ENCODE data around the gene MPRIP. TPM values are rescaled to one million over a fixed set of nuclear protein-coding genes. Genes with fewer than 3 reads are reported as not detected.
A peak's percentile ranks its signal among the peaks of the same experiment; 100 is the strongest.

The MPRIP gene
- total RNA-seq, 1 experiment from 2014 or later: 132 TPM

DNA sequence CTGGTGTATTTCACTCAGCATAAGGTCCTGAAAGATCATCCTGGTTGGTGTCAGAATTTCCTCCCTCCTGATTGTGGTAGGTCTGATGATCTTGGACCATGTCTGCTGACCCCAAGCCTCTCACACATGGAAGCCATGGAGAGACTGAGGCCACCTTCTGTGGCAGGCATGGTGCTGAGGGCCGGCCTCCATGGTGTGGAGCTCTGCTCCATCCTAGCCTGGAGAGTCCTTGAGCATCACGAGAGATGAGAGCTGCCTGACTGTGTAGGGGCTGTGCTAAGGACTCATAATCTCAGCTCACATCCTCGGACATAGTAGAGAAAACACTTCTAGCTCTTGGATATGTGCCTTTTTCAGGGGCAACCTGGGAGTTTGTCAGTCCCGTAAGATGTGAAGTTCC, 40.6 kb downstream of the MPRIP start:
- Histone ChIP-seq H3T11ph (ENCODE audit: low read length) (no peak overlapping the region), H2AK5ac (ENCODE audit: insufficient read length, low read length) (no peak overlapping the region), H2BK5ac (ENCODE audit: insufficient read length, low read length) (no peak overlapping the region), H3K27me3 (ENCODE audit: insufficient read depth, low read length) (no peaks in the 10 kb centered on the region), H2BK120ac (ENCODE audit: low read depth, low read length, poor library complexity, severe bottlenecking) (no peak overlapping the region), H3K56ac (ENCODE audit: insufficient read length, low read depth, low read length) (no peak overlapping the region), H3K9me3 (ENCODE audit: control insufficient read depth, low read depth, low read length) (no peaks in the 10 kb centered on the region), H3K14ac (ENCODE audit: insufficient read depth, low read length) (no peak overlapping the region), H4K91ac (ENCODE audit: insufficient read length, low read depth, low read length) (no peak overlapping the region), H3K27ac (ENCODE audit: insufficient read length, low read depth, low read length) (no peak overlapping the region), H3K23me2 (ENCODE audit: insufficient read length, low read depth, low read length, poor library complexity, severe bottlenecking) (no peaks in the 10 kb centered on the region), H4K5ac (ENCODE audit: insufficient read length, low read depth, low read length) (no peak overlapping the region), H2BK15ac (ENCODE audit: low read depth, low read length) (no peak overlapping the region), H3K4ac (ENCODE audit: low read depth, low read length) (no peak overlapping the region), H3K79me2 (ENCODE audit: insufficient read depth, low read length) (no peaks in the 10 kb centered on the region), H3K9ac (ENCODE audit: extremely low read depth, insufficient read length, low read length) (no peak overlapping the region), H2AFZ (ENCODE audit: low read length) (no peak overlapping the region), H3K79me1 (ENCODE audit: insufficient read depth, low read depth, low read length, poor library complexity, severe bottlenecking) (peaks cover 3% of the 10 kb centered on the region), H3K23ac (ENCODE audit: insufficient read length, low read depth, low read length) (no peak overlapping the region), H3K18ac (ENCODE audit: insufficient read length, low read depth, low read length) (no peak overlapping the region), H3K4me2 (ENCODE audit: insufficient read depth, insufficient read length, low read length) (no peak overlapping the region), H3K4me1 (ENCODE audit: insufficient read depth, low read length) (no peaks in the 10 kb centered on the region), H2BK20ac (ENCODE audit: low read depth, low read length, poor library complexity, severe bottlenecking) (no peak overlapping the region), H2BK12ac (ENCODE audit: insufficient read length, low read depth, low read length) (no peak overlapping the region), H4K8ac (replicated peaks; ENCODE audit: insufficient read length, low read depth, low read length) (no peak overlapping the region), H4K20me1 (ENCODE audit: control insufficient read depth, insufficient read depth, insufficient read length) (no peaks in the 10 kb centered on the region)
- no peak for DNase-seq
- H3K4me1 Mint-ChIP-seq: peaks cover 4 to 10% of the 10 kb centered on the region in 2 experiments
- WGBS (ENCODE audit: extremely low coverage, insufficient read length, low lambda C conversion rate): no CpG with 5 or more reads among the region's 4 CpGs
- H3K27ac Mint-ChIP-seq: peak overlapping the region in 2 of 3 experiments; percentile 14 to 63; a peak in 3 of 7 replicates
- TF ChIP-seq, protein P1, sequence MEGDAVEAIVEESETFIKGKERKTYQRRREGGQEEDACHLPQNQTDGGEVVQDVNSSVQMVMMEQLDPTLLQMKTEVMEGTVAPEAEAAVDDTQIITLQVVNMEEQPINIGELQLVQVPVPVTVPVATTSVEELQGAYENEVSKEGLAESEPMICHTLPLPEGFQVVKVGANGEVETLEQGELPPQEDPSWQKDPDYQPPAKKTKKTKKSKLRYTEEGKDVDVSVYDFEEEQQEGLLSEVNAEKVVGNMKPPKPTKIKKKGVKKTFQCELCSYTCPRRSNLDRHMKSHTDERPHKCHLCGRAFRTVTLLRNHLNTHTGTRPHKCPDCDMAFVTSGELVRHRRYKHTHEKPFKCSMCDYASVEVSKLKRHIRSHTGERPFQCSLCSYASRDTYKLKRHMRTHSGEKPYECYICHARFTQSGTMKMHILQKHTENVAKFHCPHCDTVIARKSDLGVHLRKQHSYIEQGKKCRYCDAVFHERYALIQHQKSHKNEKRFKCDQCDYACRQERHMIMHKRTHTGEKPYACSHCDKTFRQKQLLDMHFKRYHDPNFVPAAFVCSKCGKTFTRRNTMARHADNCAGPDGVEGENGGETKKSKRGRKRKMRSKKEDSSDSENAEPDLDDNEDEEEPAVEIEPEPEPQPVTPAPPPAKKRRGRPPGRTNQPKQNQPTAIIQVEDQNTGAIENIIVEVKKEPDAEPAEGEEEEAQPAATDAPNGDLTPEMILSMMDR (conservative IDR thresholded peaks at IDR 0.05): no peak
- H3K4me3 Mint-ChIP-seq: no peak overlapping the region
- H3K27me3 Mint-ChIP-seq (ENCODE audit: low read depth): no peaks in the 10 kb centered on the region
- H3K36me3 Mint-ChIP-seq (ENCODE audit: insufficient read depth in 1 of 3, low read depth in 3 of 3): peaks cover 3 to 31% (median 8%) of the 10 kb centered on the region in 3 experiments; a peak in 6 of 7 replicates
- H3K9me3 Mint-ChIP-seq: no peaks in the 10 kb centered on the region

Measured in H9 (cell line).